Measurements from ENCODE around the gene TMBIM6. TPM values are rescaled to one million over a fixed set of nuclear protein-coding genes. Genes with fewer than 3 reads are reported as not detected.
A peak's percentile ranks its signal among the peaks of the same experiment; 100 is the strongest.

TMBIM6 gene
- total and polyA plus RNA-seq, 5 donors from 2014 or later: 376 to 1,224 (median 1,179) TPM

GRCh38 chr12:49748800-49749199 lies 7.4 kb downstream of the TMBIM6 start:
- DNase-seq: no peak
- Mint-ChIP-seq H3K9me3 (no peaks in the 10 kb centered on the region), H3K27me3 (no peaks in the 10 kb centered on the region), H3K36me3 (peaks cover 38% of the 10 kb centered on the region), H3K4me1 (peaks cover 51 to 98% (median 80%) of the 10 kb centered on the region in 4 donors), H3K27ac (peak overlapping the region in 2 of 3 donors; percentile 18 to 39), H3K4me3 (peak overlapping the region; percentile 46 to 76 (median 64))
- H3K4me3 ChIP-seq (ENCODE audit: low read depth, low read length): peak overlapping the region; percentile 69
- peaks cover 32% of the 10 kb centered on the region for H3K36me3 ChIP-seq (ENCODE audit: control insufficient read depth, insufficient read depth, low read length)
- peak overlapping the region; percentile 68 for H3K27ac ChIP-seq (ENCODE audit: insufficient read depth, low read length, poor library complexity, severe bottlenecking)
- no peaks in the 10 kb centered on the region for H3K27me3 ChIP-seq (ENCODE audit: control insufficient read depth, insufficient read depth, low read length)
- no peaks in the 10 kb centered on the region for H3K9me3 ChIP-seq (ENCODE audit: control insufficient read depth in 2 of 2, low read length in 2 of 2)
- H3K4me1 ChIP-seq (ENCODE audit: control insufficient read depth, insufficient read depth, low read length, poor library complexity, severe bottlenecking): peaks cover 86% of the 10 kb centered on the region
- ATAC-seq (ENCODE audit: low read depth in 2 of 2): no peak

GRCh38 chr12:49750027-49750995 lies 9.0 kb downstream of the TMBIM6 start:
- peaks cover 71% of the 10 kb centered on the region for H3K4me1 ChIP-seq (ENCODE audit: control insufficient read depth, insufficient read depth, low read length, poor library complexity, severe bottlenecking)
- no peaks in the 10 kb centered on the region for H3K9me3 Mint-ChIP-seq

GRCh38 chr12:49750996-49751393 lies 9.6 kb downstream of the TMBIM6 start:
- Mint-ChIP-seq H3K4me3 (peak overlapping the region; percentile 16 to 72 (median 54)), H3K9me3 (no peaks in the 10 kb centered on the region), H3K4me1 (peaks cover 49 to 87% (median 74%) of the 10 kb centered on the region in 4 donors), H3K27ac (peak overlapping the region in 2 of 3 donors; percentile 39 to 63), H3K27me3 (no peaks in the 10 kb centered on the region), H3K36me3 (peaks cover 29% of the 10 kb centered on the region)
- H3K36me3 ChIP-seq (ENCODE audit: control insufficient read depth, insufficient read depth, low read length): peaks cover 41% of the 10 kb centered on the region
- no peaks in the 10 kb centered on the region for H3K27me3 ChIP-seq (ENCODE audit: control insufficient read depth, insufficient read depth, low read length)
- H3K4me1 ChIP-seq (ENCODE audit: control insufficient read depth, insufficient read depth, low read length, poor library complexity, severe bottlenecking): peaks cover 67% of the 10 kb centered on the region
- no peaks in the 10 kb centered on the region for H3K9me3 ChIP-seq (ENCODE audit: control insufficient read depth in 2 of 2, low read length in 2 of 2)
- DNase-seq (no peak), ATAC-seq (ENCODE audit: low read depth in 2 of 2) (no peak)
- peak overlapping the region; percentile 68 for H3K27ac ChIP-seq (ENCODE audit: insufficient read depth, low read length, poor library complexity, severe bottlenecking)
- H3K4me3 ChIP-seq (ENCODE audit: low read depth, low read length): peak overlapping the region; percentile 69

More at GRCh38 chr12:49750027-49750995, 9.0 kb downstream of the TMBIM6 start:
- H3K27me3 Mint-ChIP-seq: no peaks in the 10 kb centered on the region
- H3K27ac ChIP-seq (ENCODE audit: insufficient read depth, low read length, poor library complexity, severe bottlenecking): peak overlapping the region; percentile 68
- ATAC-seq (ENCODE audit: low read depth in 2 of 2): peak; percentile 83 to 88
- no peaks in the 10 kb centered on the region for H3K9me3 ChIP-seq (ENCODE audit: control insufficient read depth in 2 of 2, low read length in 2 of 2)
- H3K27ac Mint-ChIP-seq: peak overlapping the region; percentile 39 to 81 (median 63)
- H3K36me3 Mint-ChIP-seq: peaks cover 26% of the 10 kb centered on the region
- no peaks in the 10 kb centered on the region for H3K27me3 ChIP-seq (ENCODE audit: control insufficient read depth, insufficient read depth, low read length)
- peak overlapping the region; percentile 46 to 76 (median 64) for H3K4me3 Mint-ChIP-seq
- peak; percentile 13 to 72 (median 30) for DNase-seq
- H3K4me1 Mint-ChIP-seq: peaks cover 49 to 94% (median 77%) of the 10 kb centered on the region in 4 donors
- peaks cover 35% of the 10 kb centered on the region for H3K36me3 ChIP-seq (ENCODE audit: control insufficient read depth, insufficient read depth, low read length)
- peak overlapping the region; percentile 69 for H3K4me3 ChIP-seq (ENCODE audit: low read depth, low read length)

GRCh38 chr12:49761677-49762467 lies 20.5 kb downstream of the TMBIM6 start:
- Histone ChIP-seq H3K27ac (ENCODE audit: insufficient read depth, low read length, poor library complexity, severe bottlenecking) (peak overlapping the region; percentile 69), H3K4me3 (ENCODE audit: low read depth, low read length) (no peak overlapping the region), H3K9me3 (ENCODE audit: control insufficient read depth in 2 of 2, low read length in 2 of 2) (no peaks in the 10 kb centered on the region), H3K4me1 (ENCODE audit: control insufficient read depth, insufficient read depth, low read length, poor library complexity, severe bottlenecking) (peaks cover 31% of the 10 kb centered on the region), H3K27me3 (ENCODE audit: control insufficient read depth, insufficient read depth, low read length) (no peaks in the 10 kb centered on the region), H3K36me3 (ENCODE audit: control insufficient read depth, insufficient read depth, low read length) (peaks cover 80% of the 10 kb centered on the region)
- DNase-seq: no peak
- H3K27ac Mint-ChIP-seq: peak overlapping the region; percentile 48 to 90 (median 56)
- no peaks in the 10 kb centered on the region for H3K9me3 Mint-ChIP-seq
- ATAC-seq (ENCODE audit: low read depth in 2 of 2): no peak
- H3K4me1 Mint-ChIP-seq: peaks cover 24 to 50% (median 41%) of the 10 kb centered on the region in 4 donors
- H3K4me3 Mint-ChIP-seq: peak overlapping the region in 1 of 4 donors; percentile 41
- H3K27me3 Mint-ChIP-seq: no peaks in the 10 kb centered on the region
- H3K36me3 Mint-ChIP-seq: peaks cover 53% of the 10 kb centered on the region

GRCh38 chr12:49762468-49762847 lies 21.1 kb downstream of the TMBIM6 start:
- H3K4me1 Mint-ChIP-seq: peaks cover 24 to 53% (median 41%) of the 10 kb centered on the region in 4 donors

GRCh38 chr12:49763006-49763591 lies 21.7 kb downstream of the TMBIM6 start:
- peak; percentile 66 to 70 for ATAC-seq (ENCODE audit: low read depth in 2 of 2)
- Mint-ChIP-seq H3K4me3 (peak overlapping the region in 2 of 4 donors; percentile 39 to 46), H3K27me3 (no peaks in the 10 kb centered on the region)

More at GRCh38 chr12:49762468-49762847, 21.1 kb downstream of the TMBIM6 start:
- Histone ChIP-seq H3K36me3 (ENCODE audit: control insufficient read depth, insufficient read depth, low read length) (peaks cover 74% of the 10 kb centered on the region), H3K27ac (ENCODE audit: insufficient read depth, low read length, poor library complexity, severe bottlenecking) (peak overlapping the region; percentile 69), H3K9me3 (ENCODE audit: control insufficient read depth in 2 of 2, low read length in 2 of 2) (no peaks in the 10 kb centered on the region), H3K4me3 (ENCODE audit: low read depth, low read length) (no peak overlapping the region), H3K27me3 (ENCODE audit: control insufficient read depth, insufficient read depth, low read length) (no peaks in the 10 kb centered on the region), H3K4me1 (ENCODE audit: control insufficient read depth, insufficient read depth, low read length, poor library complexity, severe bottlenecking) (peaks cover 31% of the 10 kb centered on the region)
- peak overlapping the region; percentile 42 to 90 (median 76) for H3K27ac Mint-ChIP-seq
- no peaks in the 10 kb centered on the region for H3K9me3 Mint-ChIP-seq
- DNase-seq: peak in 1 of 3 donors; percentile 43
- H3K4me3 Mint-ChIP-seq: peak overlapping the region in 1 of 4 donors; percentile 41
- H3K27me3 Mint-ChIP-seq: no peaks in the 10 kb centered on the region
- peaks cover 50% of the 10 kb centered on the region for H3K36me3 Mint-ChIP-seq
- peak in 1 of 2 donors; percentile 25 for ATAC-seq (ENCODE audit: low read depth in 2 of 2)

GRCh38 chr12:49764126-49764525 lies 22.8 kb downstream of the TMBIM6 start:
- Mint-ChIP-seq H3K27ac (peak overlapping the region; percentile 15 to 75 (median 52)), H3K9me3 (no peaks in the 10 kb centered on the region), H3K4me1 (peaks cover 24 to 55% (median 42%) of the 10 kb centered on the region in 4 donors), H3K27me3 (no peaks in the 10 kb centered on the region), H3K36me3 (peaks cover 36% of the 10 kb centered on the region), H3K4me3 (no peak overlapping the region)
- DNase-seq: no peak
- H3K4me1 ChIP-seq (ENCODE audit: control insufficient read depth, insufficient read depth, low read length, poor library complexity, severe bottlenecking): peaks cover 31% of the 10 kb centered on the region
- H3K27me3 ChIP-seq (ENCODE audit: control insufficient read depth, insufficient read depth, low read length): no peaks in the 10 kb centered on the region
- no peaks in the 10 kb centered on the region for H3K9me3 ChIP-seq (ENCODE audit: control insufficient read depth in 2 of 2, low read length in 2 of 2)
- ATAC-seq (ENCODE audit: low read depth in 2 of 2): no peak
- H3K27ac ChIP-seq (ENCODE audit: insufficient read depth, low read length, poor library complexity, severe bottlenecking): peak overlapping the region; percentile 69
- no peak overlapping the region for H3K4me3 ChIP-seq (ENCODE audit: low read depth, low read length)
- peaks cover 58% of the 10 kb centered on the region for H3K36me3 ChIP-seq (ENCODE audit: control insufficient read depth, insufficient read depth, low read length)

More at GRCh38 chr12:49763006-49763591, 21.7 kb downstream of the TMBIM6 start:
- Histone ChIP-seq H3K36me3 (ENCODE audit: control insufficient read depth, insufficient read depth, low read length) (peaks cover 68% of the 10 kb centered on the region), H3K9me3 (ENCODE audit: control insufficient read depth in 2 of 2, low read length in 2 of 2) (no peaks in the 10 kb centered on the region), H3K27me3 (ENCODE audit: control insufficient read depth, insufficient read depth, low read length) (no peaks in the 10 kb centered on the region), H3K27ac (ENCODE audit: insufficient read depth, low read length, poor library complexity, severe bottlenecking) (peak overlapping the region; percentile 69), H3K4me3 (ENCODE audit: low read depth, low read length) (no peak overlapping the region), H3K4me1 (ENCODE audit: control insufficient read depth, insufficient read depth, low read length, poor library complexity, severe bottlenecking) (peaks cover 31% of the 10 kb centered on the region)
- no peaks in the 10 kb centered on the region for H3K9me3 Mint-ChIP-seq
- H3K36me3 Mint-ChIP-seq: peaks cover 44% of the 10 kb centered on the region
- peak; percentile 65 to 75 (median 72) for DNase-seq
- H3K4me1 Mint-ChIP-seq: peaks cover 24 to 55% (median 42%) of the 10 kb centered on the region in 4 donors
- peak overlapping the region; percentile 42 to 90 (median 87) for H3K27ac Mint-ChIP-seq
